ENCODE data around the gene GCH1. TPM values are rescaled to one million over a fixed set of nuclear protein-coding genes. Genes with fewer than 3 reads are reported as not detected.
"Not testable (repeated sequence)": the region's sequence is repeated elsewhere in the genome, so short reads cannot be mapped to it uniquely, and the experiment has no call there.

Gene GCH1
- polyA plus RNA-seq (ENCODE audit: insufficient read length in 3 of 3) = 10 to 100 TPM in 1 of 3 donors, 1 to 10 TPM in 2; 8.5 to 10.5 (median 9.7) TPM
- long read RNA-seq, donor 1 = 0 reads
- long read RNA-seq, donor 2, partial matches to known transcripts = 0 of 1 reads
- long read RNA-seq, donor 2, other reads (novel, unspliced or antisense) = 0 of 1 reads
- long read RNA-seq, donor 3, partial matches to known transcripts = 0 of 1 reads
- long read RNA-seq, donor 3, other reads (novel, unspliced or antisense) = 0 of 1 reads
- long read RNA-seq, donor 4 = 0 reads
- long read RNA-seq, donor 5, partial matches to known transcripts = 0 of 3 reads
- long read RNA-seq, donor 5, other reads (novel, unspliced or antisense) = 0 of 3 reads
- long read RNA-seq, donor 6, partial matches to known transcripts = 0 of 1 reads
- long read RNA-seq, donor 6, other reads (novel, unspliced or antisense) = 0 of 1 reads
- long read RNA-seq, donor 7, partial matches to known transcripts = 0 of 4 reads
- long read RNA-seq, donor 7, other reads (novel, unspliced or antisense) = 0 of 4 reads
- long read RNA-seq, donor 8 = 0 reads
- long read RNA-seq, donor 9, partial matches to known transcripts = 8 of 10 reads
- long read RNA-seq, donor 9, other reads (novel, unspliced or antisense) = 0 of 10 reads
- long read RNA-seq, donor 10 = 0 reads
- long read RNA-seq, donor 11, partial matches to known transcripts = 0 of 1 reads
- long read RNA-seq, donor 11, other reads (novel, unspliced or antisense) = 0 of 1 reads
- long read RNA-seq, donor 12, partial matches to known transcripts = 0 of 2 reads
- long read RNA-seq, donor 12, other reads (novel, unspliced or antisense) = 0 of 2 reads
- long read RNA-seq, donor 13 = 0 reads
- long read RNA-seq, donor 14 = 0 reads
- long read RNA-seq, donor 15 = 0 reads
- long read RNA-seq, donor 16, partial matches to known transcripts = 0 of 3 reads
- long read RNA-seq, donor 16, other reads (novel, unspliced or antisense) = 0 of 3 reads

DNA sequence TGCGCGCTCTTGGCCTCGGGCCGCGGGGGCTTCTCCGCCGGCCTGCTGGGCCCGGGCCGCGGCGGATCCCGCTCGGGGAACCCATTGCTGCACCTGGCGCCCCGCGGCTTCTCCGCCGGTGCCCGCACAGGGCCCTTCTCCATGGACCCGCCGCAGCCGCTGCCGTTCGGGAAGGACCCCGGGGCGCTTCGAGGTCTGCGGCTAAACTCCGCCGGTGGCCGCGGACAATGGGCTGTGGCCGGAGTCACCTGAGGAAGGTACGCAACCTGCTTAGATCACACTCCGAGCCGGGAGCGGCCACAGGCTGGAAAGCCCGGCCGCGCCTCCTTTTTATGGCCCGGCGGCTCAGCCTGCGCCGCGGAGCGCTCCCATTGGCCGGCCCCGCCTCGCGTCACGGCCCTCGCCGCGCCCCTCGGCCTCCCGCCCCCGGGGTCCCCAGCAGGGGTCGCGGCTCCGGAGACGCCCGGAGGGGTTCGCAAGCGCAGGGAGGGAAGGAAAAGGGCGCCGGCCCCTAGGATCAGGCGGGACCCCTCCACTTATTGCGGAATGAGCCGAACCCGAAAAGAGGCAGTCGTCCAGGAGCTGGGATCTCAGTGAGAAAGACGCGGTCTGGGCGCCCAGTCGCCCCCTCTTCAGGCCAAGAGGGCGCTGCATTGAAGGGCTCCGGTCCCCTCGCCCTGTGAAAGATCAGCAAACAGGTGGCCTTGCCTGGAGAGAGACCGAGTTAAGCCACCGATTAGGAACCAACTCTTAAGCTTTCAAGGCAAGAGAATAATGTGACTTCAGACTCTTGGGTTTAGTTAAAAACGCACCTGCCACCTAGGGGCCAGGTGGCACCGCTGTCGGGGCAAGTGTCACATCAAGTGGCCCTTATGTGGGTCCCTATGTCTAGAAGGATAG lies at the start of gene GCH1:
TSS of gene GCH1 (minus strand) at position 306 of the 900 bp plus-strand sequence. CDS start at position 143, 163 bp downstream.
- DNase-seq = peak; percentile 81

GRCh38 chr14:54947230-54947629 lies 44.6 kb upstream of the GCH1 start:
- no peak for DNase-seq

- no peak for DNase-seq
Observed at GRCh38 chr14:54946500-54946899, 43.9 kb upstream of the GCH1 start.

DNA sequence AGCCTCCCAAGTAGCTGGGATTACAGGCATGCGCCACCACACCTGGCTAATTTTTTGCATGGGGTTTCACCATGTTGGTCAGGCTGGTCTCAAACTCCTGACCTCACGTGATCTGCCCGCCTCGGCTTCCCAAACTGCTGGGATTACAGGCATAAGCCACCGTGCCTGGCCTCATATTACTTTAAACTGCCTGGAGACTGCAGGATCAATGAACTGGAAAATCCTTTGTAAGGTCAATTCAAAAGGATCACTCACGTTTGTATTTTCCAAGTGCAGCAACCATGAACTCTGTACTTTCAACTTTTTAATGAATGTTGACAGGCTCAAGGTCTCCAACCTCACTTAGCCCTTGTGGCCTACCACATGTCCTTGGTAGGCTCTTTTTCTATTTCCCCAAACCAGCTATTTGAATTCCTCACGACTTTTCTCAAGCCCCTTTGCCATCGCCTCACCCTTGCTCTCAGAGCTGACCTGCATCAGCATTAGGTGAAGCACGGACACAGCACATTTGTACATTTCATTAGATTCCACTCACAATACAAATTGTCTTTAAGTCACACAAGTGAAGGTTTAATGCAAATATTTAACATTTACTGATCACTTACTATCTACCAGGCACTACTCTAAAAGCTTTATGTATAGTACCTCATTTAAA lies 42.2 kb upstream of the GCH1 start:
- DNase-seq = no peak

DNA sequence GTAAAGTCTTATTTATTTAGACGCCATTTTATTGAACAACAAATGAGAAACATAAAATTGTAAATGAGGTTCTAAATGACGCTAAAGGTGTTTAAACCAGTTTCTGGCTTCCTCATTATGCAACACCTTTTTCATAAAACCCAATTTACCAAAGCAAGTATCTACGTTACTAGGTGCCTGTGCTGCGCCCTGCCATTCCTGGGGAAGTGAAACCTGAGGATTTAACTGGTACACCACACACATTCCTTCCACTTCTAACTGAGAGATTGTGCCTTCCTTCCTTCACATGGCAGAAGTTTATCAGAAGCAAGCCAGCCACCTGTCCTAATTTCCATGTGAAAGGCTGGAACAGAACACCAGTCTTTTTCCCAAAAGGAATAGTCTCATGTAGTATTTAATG lies 40.3 kb upstream of the GCH1 start:
- no peak for DNase-seq

GRCh38 chr14:54936816-54937215 lies 34.2 kb upstream of the GCH1 start:
- DNase-seq = no peak

- DNase-seq = no peak
Observed at GRCh38 chr14:54935958-54936357, 33.3 kb upstream of the GCH1 start.

DNA sequence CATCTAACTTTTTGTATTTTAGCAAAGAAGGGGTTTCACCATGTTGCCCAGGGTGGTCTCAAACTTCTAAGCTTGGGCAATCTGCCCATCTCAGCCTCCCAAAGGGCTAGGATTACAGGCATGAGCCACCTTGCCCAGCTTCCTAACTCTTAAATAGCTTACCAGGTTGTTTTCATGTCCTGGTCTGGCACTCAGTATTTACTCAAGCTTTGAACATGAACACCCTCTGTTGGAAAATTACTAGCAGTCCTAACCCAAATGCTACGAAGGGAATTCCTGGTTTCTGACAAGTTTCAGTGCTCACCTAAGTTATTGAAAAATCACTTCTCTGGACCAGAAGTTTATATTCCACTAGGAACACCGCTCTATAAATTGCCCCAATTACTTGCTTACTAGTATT lies 32.5 kb upstream of the GCH1 start:
- DNase-seq = no peak

- no peak for DNase-seq
Observed at GRCh38 chr14:54933006-54933405, 30.4 kb upstream of the GCH1 start.

GRCh38 chr14:54931598-54932340 lies 29.1 kb upstream of the GCH1 start:
- no peak for DNase-seq

GRCh38 chr14:54931101-54931500 lies 28.5 kb upstream of the GCH1 start:
- no peak for DNase-seq

GRCh38 chr14:54929556-54929955 lies 26.9 kb upstream of the GCH1 start:
- no peak for DNase-seq

DNA sequence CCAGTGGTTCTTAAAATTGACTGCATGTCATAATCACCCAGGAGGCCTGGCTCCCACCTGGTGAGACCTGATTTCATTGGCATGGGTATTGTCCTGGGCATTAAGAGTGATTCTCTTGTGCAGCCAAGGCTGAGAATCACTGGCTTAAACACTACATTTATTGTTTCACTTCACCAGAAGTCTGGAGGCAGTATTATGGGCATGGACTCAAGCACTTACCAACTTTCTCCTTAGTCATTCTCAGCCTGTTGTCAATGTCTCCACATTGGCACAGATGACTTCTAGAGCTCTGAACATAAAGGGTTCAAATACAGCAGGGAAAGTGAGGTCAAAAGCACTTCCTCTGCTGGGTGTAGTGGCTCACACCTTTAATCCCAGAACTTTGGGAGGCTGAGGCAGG lies 25.6 kb upstream of the GCH1 start:
- DNase-seq = no peak

GRCh38 chr14:54927551-54927950 lies 24.9 kb upstream of the GCH1 start:
- no peak for DNase-seq

GRCh38 chr14:54926570-54926969 lies 23.9 kb upstream of the GCH1 start:
- DNase-seq = not testable (repeated sequence)

- no peak for DNase-seq
Observed at GRCh38 chr14:54922598-54922997, 20.0 kb upstream of the GCH1 start.

GRCh38 chr14:54920052-54920451 lies 17.4 kb upstream of the GCH1 start:
- no peak for DNase-seq

DNA sequence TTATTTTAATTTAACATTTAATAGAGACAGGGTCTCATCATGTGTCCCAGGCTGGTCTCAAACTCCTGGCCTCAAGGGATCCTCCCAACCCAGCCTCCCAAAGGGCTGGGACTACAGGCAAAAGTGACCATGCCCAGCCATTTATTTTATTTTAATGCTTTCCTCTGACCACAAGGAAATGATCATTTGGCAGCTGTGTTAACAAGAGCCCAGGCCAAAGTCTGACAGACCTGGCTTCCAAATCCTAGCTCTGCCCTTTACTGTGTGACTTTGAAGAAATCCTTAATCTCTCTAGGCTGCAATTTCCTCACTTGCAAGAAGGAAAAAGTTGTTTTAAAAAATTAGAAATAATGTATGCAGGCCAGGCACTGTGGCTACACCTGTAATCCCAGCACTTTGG lies 16.7 kb upstream of the GCH1 start:
- DNase-seq = no peak

DNA sequence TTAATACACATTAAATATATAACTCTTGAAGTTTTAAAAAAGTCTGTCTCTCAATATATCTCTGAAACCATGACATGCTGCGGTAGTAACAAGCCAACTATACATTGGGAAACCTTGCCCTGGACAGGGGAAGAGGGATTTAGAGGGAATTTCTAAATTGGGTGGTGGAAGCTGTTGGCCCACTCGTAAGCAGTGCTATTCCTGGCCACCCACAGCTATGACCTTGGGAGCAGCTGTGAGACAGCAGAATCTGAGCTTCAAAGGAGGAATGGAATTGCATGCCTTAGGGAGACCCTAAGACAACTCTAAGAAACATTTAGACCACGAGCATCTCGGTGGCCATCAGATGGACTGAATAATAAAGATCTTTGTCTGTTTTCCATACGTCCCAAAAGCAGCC lies 15.8 kb upstream of the GCH1 start:
- no peak for DNase-seq

DNA sequence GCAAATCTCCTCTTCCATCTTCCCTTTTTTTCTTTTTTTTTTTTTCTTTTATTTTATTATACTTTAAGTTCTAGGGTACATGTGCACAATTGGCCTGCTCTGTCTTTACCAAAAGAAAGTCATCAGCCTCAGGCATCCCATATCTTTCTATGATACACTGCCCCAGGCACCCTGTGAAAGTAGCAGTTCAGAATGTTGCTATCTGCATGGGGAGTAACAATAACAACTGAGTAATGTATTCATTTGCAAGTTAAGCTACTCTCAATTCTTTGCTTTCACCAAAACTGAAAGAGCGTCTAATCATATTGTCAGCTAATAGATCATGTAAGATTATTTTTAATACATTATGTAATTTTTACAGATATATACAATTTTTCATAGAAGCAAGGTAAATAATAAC lies 13.5 kb upstream of the GCH1 start:
- no peak for DNase-seq
